Stomach (tissue), 9 donors: Measurements from ENCODE around the gene MRPL40. TPM values are rescaled to one million over a fixed set of nuclear protein-coding genes. Genes with fewer than 3 reads are reported as not detected.

Experiments
- DNase-seq, 2 donors: peaks; one replicate each; pipeline versions ENCODE4 v3.0.0 to v3.0.0-alpha.2; 2013 to 2019
- H3K27ac ChIP-seq, 5 donors: fragments of 200-600 bp in 4 of 5; sonication (generic) in 4 of 5; one replicate each; pipeline ENCODE4 v1.5.1; 2013 to 2019; ENCODE audit warnings: mild to moderate bottlenecking in 1 of 5, moderate library complexity in 1 of 5
- H3K27me3 ChIP-seq, 3 donors: fragments of 200-600 bp; sonication (generic); one replicate each; pipeline ENCODE4 v1.5.1; 2017 to 2019; ENCODE audit warnings: mixed run types in 1 of 3
- H3K36me3 ChIP-seq, 4 donors: fragments of 200-600 bp; sonication (generic); 1 replicate in 3 of 4; 2 replicates in 1 of 4; pipeline ENCODE4 v1.5.1; 2016 to 2019
- H3K4me1 ChIP-seq, 4 donors: fragments of 200-600 bp; sonication (generic); one replicate each; pipeline ENCODE4 v1.5.1; 2016 to 2019
- H3K4me3 ChIP-seq, 4 donors: fragments of 200-600 bp; sonication (generic) in 3 of 4; one replicate each; pipeline ENCODE4 v1.5.1; 2016 to 2019; ENCODE audit warnings: mild to moderate bottlenecking in 1 of 4
- H3K9me3 ChIP-seq, 4 donors: fragments of 200-600 bp; sonication (generic); one replicate each; pipeline ENCODE4 v1.5.1; 2016 to 2019
- CTCF ChIP-seq, 7 experiments: fragments of 450-650 bp in 4 of 7; fragments of 200-600 bp in 3 of 7; sonication (generic) in 3 of 7; IDR thresholded peaks; one replicate each; pipeline ENCODE4 v1.5.1; 2016 to 2019; ENCODE audit warnings: antibody characterized with exemption in 7 of 7, control low read depth in 2 of 7, mild to moderate bottlenecking in 1 of 7
- EP300 ChIP-seq: sonication (generic); formaldehyde crosslinking; IDR thresholded peaks from one replicate; pipeline ENCODE4 v1.6.1; 2017; ENCODE audit warnings: antibody characterized with exemption
- POLR2A ChIP-seq, 4 donors: fragments of 450-650 bp; IDR thresholded peaks; one replicate each; pipeline ENCODE4 v1.6.1; 2016; ENCODE audit warnings: antibody characterized with exemption in 4 of 4, control low read depth in 2 of 4, mild to moderate bottlenecking in 1 of 4, moderate library complexity in 1 of 4
- POLR2AphosphoS5 ChIP-seq, 3 donors: sonication (generic); formaldehyde crosslinking; IDR thresholded peaks; one replicate each; pipeline ENCODE4 v1.6.1; 2016; ENCODE audit warnings: antibody characterized with exemption in 3 of 3
- WGBS, 5 donors: extraction: QIAGEN DNeasy Blood & Tissue Kit in 3 of 5; methylation state at CpG; one replicate each; pipeline versions ENCODE4 v1.1.5 to v1.1.7; 2013 to 2018; 5-methylcytosine and 5-hydroxymethylcytosine counted together
- intact Hi-C: fragments of 100-400 bp; cut with DNase I; formaldehyde crosslinking; loops from one replicate; pipeline ENCODE4 v1.15.1; 2023; ENCODE audit warnings: low total_unique reads
- polyA plus RNA-seq, 3 donors: library from polyadenylated mRNA; stranded (reverse); fragments of 200-250 nt; gene quantifications; one replicate each; pipeline ENCODE4 v1.2.3, GENCODE V29; 2013
- total RNA-seq, 5 donors: library from RNA; depleted of rRNA; stranded (reverse); fragments of >200 nt; gene quantifications; one replicate each; pipeline versions ENCODE4 v1.1.0 to v1.2.3, GENCODE V29; 2014 to 2016
- donor health status: healthy with polysubstance abuse.
- donor health status: Bipolar disorder and iron deficiency.
- donor health status: healthy.

The MRPL40 gene
- total and polyA plus RNA-seq, 8 donors, result 2.3 to 61.1 (median 23.3) TPM

DNA sequence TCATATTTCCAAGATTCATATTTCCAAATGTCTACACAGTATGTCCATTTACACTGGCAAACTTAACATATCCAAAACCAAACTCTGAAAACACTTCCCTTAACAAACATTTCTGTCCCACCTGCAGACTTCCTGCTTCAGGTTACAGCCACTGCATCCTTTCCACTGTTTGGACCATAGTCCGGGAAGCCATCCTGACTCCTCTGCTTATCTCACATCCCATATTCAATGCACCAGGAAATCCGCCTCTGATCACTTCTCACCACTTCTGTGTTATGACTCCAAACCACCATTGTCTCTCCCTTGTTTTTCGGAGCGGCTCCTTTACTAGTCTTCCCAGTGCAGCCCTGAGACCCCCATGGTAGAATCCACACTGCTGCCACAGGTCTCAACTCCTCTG, 30.9 kb upstream of the MRPL40 start:
- intact Hi-C loops, result no loop called here
- Histone ChIP-seq H3K27ac (no peak overlapping the region), H3K4me3 (no peak overlapping the region), H3K9me3 (no peaks in the 10 kb centered on the region), H3K36me3 (peaks cover 19 to 81% (median 77%) of the 10 kb centered on the region in 4 donors), H3K4me1 (no peaks in the 10 kb centered on the region), H3K27me3 (no peaks in the 10 kb centered on the region)
- no peak for DNase-seq
- 96 to 99% (median 97%) methylated on average over 4 of the region's 4 CpGs for WGBS, 5 donors
- TF ChIP-seq POLR2AphosphoS5 (IDR thresholded peaks at IDR 0.05) (no peak), CTCF (IDR thresholded peaks at IDR 0.05) (no peak)

- no peak for TF ChIP-seq CTCF (IDR thresholded peaks at IDR 0.05)
- Histone ChIP-seq H3K27me3 (no peaks in the 10 kb centered on the region), H3K9me3 (no peaks in the 10 kb centered on the region), H3K4me1 (peaks cover 0 to 1% (median under 1%) of the 10 kb centered on the region in 4 donors), H3K27ac (no peak overlapping the region), H3K36me3 (peaks cover 24 to 81% (median 77%) of the 10 kb centered on the region in 4 donors), H3K4me3 (no peak overlapping the region)
- no peak for DNase-seq
- intact Hi-C loops, result no loop called here
- WGBS, 5 donors, result 97 to 100% (median 99%) methylated on average over 4 of the region's 4 CpGs
Measured at GRCh38 chr22:19402642-19403191, 29.6 kb upstream of the MRPL40 start.

- WGBS, 5 donors, result 91 to 96% (median 94%) methylated on average over 3 of the region's 3 CpGs
- intact Hi-C loops, result no loop called here
- H3K36me3 ChIP-seq, result peaks cover 36 to 81% (median 77%) of the 10 kb centered on the region in 4 donors
- no peak overlapping the region for H3K4me3 ChIP-seq
- DNase-seq, result no peak
- no peaks in the 10 kb centered on the region for H3K27me3 ChIP-seq
- peaks cover 0 to 17% (median 6%) of the 10 kb centered on the region in 4 donors for H3K4me1 ChIP-seq
- H3K9me3 ChIP-seq, result no peaks in the 10 kb centered on the region
- H3K27ac ChIP-seq, result no peak overlapping the region
- TF ChIP-seq EP300 (no peak), POLR2A (IDR thresholded peaks at IDR 0.05) (no peak), POLR2AphosphoS5 (IDR thresholded peaks at IDR 0.05) (no peak)
Measured at GRCh38 chr22:19404676-19405075, 27.7 kb upstream of the MRPL40 start.

DNA sequence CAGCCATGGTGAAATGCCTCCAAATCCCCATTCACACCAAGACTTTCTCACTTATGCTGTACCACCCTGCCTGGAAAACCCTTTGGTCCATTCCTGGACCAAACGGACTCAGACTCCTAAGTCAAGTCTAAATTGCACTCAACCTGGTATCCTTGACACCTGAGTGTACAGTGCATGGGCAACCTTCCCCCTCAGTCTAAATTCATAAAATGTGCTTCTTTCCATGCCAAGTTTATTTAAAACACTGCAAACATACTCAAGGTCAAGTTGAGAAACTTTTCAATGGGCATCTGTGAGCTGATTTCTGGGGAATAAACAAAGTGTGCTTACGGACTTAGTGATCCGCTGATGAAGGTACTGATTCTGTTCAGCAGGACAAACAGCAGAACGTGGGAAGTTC, 27.2 kb upstream of the MRPL40 start:
- peaks cover 0 to 17% (median 6%) of the 10 kb centered on the region in 4 donors for H3K4me1 ChIP-seq
- no peak for DNase-seq
- H3K9me3 ChIP-seq, result no peaks in the 10 kb centered on the region
- H3K36me3 ChIP-seq, result peaks cover 41 to 81% (median 77%) of the 10 kb centered on the region in 4 donors
- 67 to 81% (median 75%) methylated on average over 4 of the region's 4 CpGs for WGBS, 5 donors
- no peak overlapping the region for H3K4me3 ChIP-seq
- no peak overlapping the region for H3K27ac ChIP-seq
- intact Hi-C loops, result no loop called here
- no peaks in the 10 kb centered on the region for H3K27me3 ChIP-seq
- TF ChIP-seq POLR2A (IDR thresholded peaks at IDR 0.05) (no peak), EP300 (no peak), POLR2AphosphoS5 (IDR thresholded peaks at IDR 0.05) (no peak), CTCF (IDR thresholded peaks at IDR 0.05) (no peak)

DNA sequence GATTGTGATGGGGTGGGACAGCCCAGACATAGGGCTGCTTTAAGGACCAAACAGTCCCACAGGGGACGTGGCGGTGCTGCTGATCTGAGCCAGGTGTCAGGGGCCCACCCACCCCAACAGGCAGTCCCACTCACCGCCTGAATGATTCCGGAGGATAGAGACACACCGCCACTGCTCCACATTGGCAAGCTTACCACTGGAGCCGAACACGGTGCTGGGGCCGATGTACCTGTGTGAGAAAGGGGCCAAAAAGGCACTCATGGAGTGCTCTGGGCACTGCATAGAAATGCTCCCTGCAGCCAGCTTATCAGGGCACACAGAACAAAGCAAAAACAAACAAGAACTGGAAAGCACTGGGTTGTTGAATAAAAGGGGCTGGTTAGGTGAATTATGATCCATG, 26.7 kb upstream of the MRPL40 start:
- Histone ChIP-seq H3K27me3 (no peaks in the 10 kb centered on the region), H3K4me3 (no peak overlapping the region), H3K27ac (no peak overlapping the region), H3K36me3 (peaks cover 40 to 81% (median 77%) of the 10 kb centered on the region in 4 donors), H3K4me1 (peaks cover 0 to 17% (median 6%) of the 10 kb centered on the region in 4 donors), H3K9me3 (no peaks in the 10 kb centered on the region)
- TF ChIP-seq CTCF (IDR thresholded peaks at IDR 0.05), result no peak
- WGBS, 5 donors, result 72 to 88% (median 82%) methylated on average over 8 of the region's 8 CpGs
- DNase-seq, result no peak
- intact Hi-C loops, result no loop called here
